Smooth muscle cell (in vitro differentiated cells): ENCODE measurements around the gene MICAL3. TPM values are rescaled to one million over a fixed set of nuclear protein-coding genes. Genes with fewer than 3 reads are reported as not detected.

Experiments used
- DNase-seq: peaks from one replicate; lab custom pipeline; 2025; ENCODE audit not compliant: unreplicated experiment; lab: John Stamatoyannopoulos, UW
- H2AFZ ChIP-seq: fragments of 200-600 bp; sonication (generic); 2 replicates; pipeline ENCODE4 v1.6.0; 2016; ENCODE audit warnings: antibody characterized with exemption, low read depth, mild to moderate bottlenecking
- H3F3A ChIP-seq: fragments of 200-600 bp; sonication (generic); 2 replicates; pipeline ENCODE4 v1.6.0; 2017; ENCODE audit warnings: antibody characterized with exemption, low read depth
- H3K27ac ChIP-seq: fragments of 200-600 bp; sonication (generic); 2 replicates; pipeline ENCODE4 v1.5.1; 2016; ENCODE audit warnings: low read depth, mild to moderate bottlenecking
- H3K27me3 ChIP-seq: fragments of 200-600 bp; sonication (generic); 2 replicates; pipeline ENCODE4 v1.6.1; 2016; ENCODE audit warnings: low read depth, mild to moderate bottlenecking
- H3K36me3 ChIP-seq: fragments of 200-600 bp; sonication (generic); 2 replicates; pipeline ENCODE4 v1.5.1; 2016; ENCODE audit warnings: low read depth
- H3K4me1 ChIP-seq: fragments of 200-600 bp; sonication (generic); 2 replicates; pipeline ENCODE4 v1.5.1; 2016; ENCODE audit warnings: low read depth
- H3K4me2 ChIP-seq: fragments of 200-600 bp; sonication (generic); 2 replicates; pipeline ENCODE4 v1.6.0; 2016; ENCODE audit warnings: mild to moderate bottlenecking
- H3K4me3 ChIP-seq: fragments of 200-600 bp; sonication (generic); 2 replicates; pipeline ENCODE4 v1.5.1; 2016; ENCODE audit warnings: mild to moderate bottlenecking
- H3K79me2 ChIP-seq: fragments of 200-600 bp; sonication (generic); 2 replicates; pipeline ENCODE4 v1.6.0; 2016; ENCODE audit warnings: low read depth, mild to moderate bottlenecking
- H3K9ac ChIP-seq: fragments of 200-600 bp; sonication (generic); 2 replicates; pipeline ENCODE4 v1.6.0; 2016; ENCODE audit warnings: low read depth
- H3K9me3 ChIP-seq: fragments of 200-600 bp; sonication (generic); replicated peaks from 2 replicates; pipeline ENCODE4 v1.5.1; 2016; ENCODE audit warnings: low read depth
- H4K20me1 ChIP-seq: fragments of 200-600 bp; sonication (generic); 2 replicates; pipeline ENCODE4 v1.6.0; 2016; ENCODE audit warnings: low read depth
- CTCF ChIP-seq: fragments of 200-600 bp; sonication (generic); IDR thresholded peaks from 2 replicates; pipeline ENCODE4 v1.5.1; 2017; ENCODE audit warnings: borderline replicate concordance, mild to moderate bottlenecking, antibody characterized with exemption; ENCODE audit not compliant: insufficient read depth, poor library complexity, severe bottlenecking
- WGBS: methylation state at CpG from one replicate; pipeline ENCODE4 v1.1.7; 2016; ENCODE audit warnings: low lambda C conversion rate; 5-methylcytosine and 5-hydroxymethylcytosine counted together
- polyA plus RNA-seq: library from polyadenylated mRNA; unstranded; fragments of >200 nt; fragmentation: Nextera tagmentation; extraction: Ambion mirVana; gene quantifications from 2 replicates; pipeline ENCODE4 v1.2.1, GENCODE V29; 2016
- total RNA-seq: library from RNA; depleted of rRNA; stranded (reverse); fragments of >200 nt; gene quantifications from 2 replicates; pipeline ENCODE4 v1.2.3, GENCODE V29; 2014

Gene MICAL3
- total and polyA plus RNA-seq, 2 experiments from 2014 or later, result 3.1 to 28.6 TPM

- no peaks in the 10 kb centered on the region for H3K27me3 ChIP-seq
- no peaks in the 10 kb centered on the region for H4K20me1 ChIP-seq
- 80% methylated on average over 6 of the region's 6 CpGs for WGBS
- peaks cover 10% of the 10 kb centered on the region for H3K4me1 ChIP-seq
- H3K36me3 ChIP-seq, result no peaks in the 10 kb centered on the region
- H3K4me3 ChIP-seq, result no peak overlapping the region
- no peaks in the 10 kb centered on the region for H3K79me2 ChIP-seq
- no peak overlapping the region for H3K9ac ChIP-seq
- DNase-seq, result no peak
- H3F3A ChIP-seq, result peaks cover 4% of the 10 kb centered on the region
- H3K9me3 ChIP-seq, result no peaks in the 10 kb centered on the region
- peak overlapping the region; percentile 91 for H3K27ac ChIP-seq
- TF ChIP-seq CTCF, result no peak
- H3K4me2 ChIP-seq, result no peak overlapping the region
- no peak overlapping the region for H2AFZ ChIP-seq
Measured at GRCh38 chr22:18033204-18033998, 9.0 kb upstream of the MICAL3 start.

- no peaks in the 10 kb centered on the region for H3K79me2 ChIP-seq
- no peaks in the 10 kb centered on the region for H4K20me1 ChIP-seq
- WGBS, result 61% methylated on average over 6 of the region's 6 CpGs
- peak overlapping the region; percentile 50 for H3K4me2 ChIP-seq
- H3K27ac ChIP-seq, result peak overlapping the region; percentile 91
- no peaks in the 10 kb centered on the region for H3K9me3 ChIP-seq
- H3K4me1 ChIP-seq, result peaks cover 10% of the 10 kb centered on the region
- DNase-seq, result no peak
- no peak for TF ChIP-seq CTCF
- H3F3A ChIP-seq, result peaks cover 4% of the 10 kb centered on the region
- no peaks in the 10 kb centered on the region for H3K36me3 ChIP-seq
- H3K9ac ChIP-seq, result peak overlapping the region; percentile 54
- no peaks in the 10 kb centered on the region for H3K27me3 ChIP-seq
- no peak overlapping the region for H2AFZ ChIP-seq
- H3K4me3 ChIP-seq, result no peak overlapping the region
Measured at GRCh38 chr22:18032455-18033101, 8.2 kb upstream of the MICAL3 start.

- H3K4me1 ChIP-seq, result peaks cover 10% of the 10 kb centered on the region
- H3K27ac ChIP-seq, result peak overlapping the region; percentile 91
- WGBS, result 54% methylated on average over 10 of the region's 10 CpGs
- TF ChIP-seq CTCF, result no peak
- H3K27me3 ChIP-seq, result no peaks in the 10 kb centered on the region
- no peaks in the 10 kb centered on the region for H3K9me3 ChIP-seq
- no peak overlapping the region for H3K4me3 ChIP-seq
- H2AFZ ChIP-seq, result no peak overlapping the region
- peak overlapping the region; percentile 50 for H3K4me2 ChIP-seq
- peak overlapping the region; percentile 54 for H3K9ac ChIP-seq
- no peak for DNase-seq
- H3F3A ChIP-seq, result peaks cover 4% of the 10 kb centered on the region
- no peaks in the 10 kb centered on the region for H4K20me1 ChIP-seq
- no peaks in the 10 kb centered on the region for H3K79me2 ChIP-seq
- no peaks in the 10 kb centered on the region for H3K36me3 ChIP-seq
Measured at GRCh38 chr22:18031695-18032454, 7.5 kb upstream of the MICAL3 start.
